UCSD-AML1 (cell line): ENCODE results near the gene TMEM59L.
"Not testable (repeated sequence)": the region's sequence is repeated elsewhere in the genome, so short reads cannot be mapped to it uniquely, and the experiment has no call there.

Experiments
- DNase-seq: peaks from one replicate; lab custom pipeline; 2025; ENCODE audit not compliant: unreplicated experiment; lab: John Stamatoyannopoulos, UW

TMEM59L gene

GRCh38 chr19:18612772-18613588, at the start of gene TMEM59L:
TSS of gene TMEM59L (plus strand) at chr19:18612870. CDS start at chr19:18612959, 89 bp downstream.
- no peak for DNase-seq

- no peak for DNase-seq
Measured at GRCh38 chr19:18566953-18567352, 45.7 kb upstream of the TMEM59L start.

GRCh38 chr19:18568367-18568766, 44.3 kb upstream of the TMEM59L start:
- DNase-seq = no peak

- DNase-seq = peak; percentile 98
Measured at GRCh38 chr19:18571564-18572344, 40.9 kb upstream of the TMEM59L start, which contains the start of gene UBA52. TSS of gene UBA52 (plus strand) at chr19:18571857. CDS start at chr19:18573301, 1,444 bp downstream.

GRCh38 chr19:18574691-18575291, 37.9 kb upstream of the TMEM59L start:
- no peak for DNase-seq

GRCh38 chr19:18576383-18576782, 36.3 kb upstream of the TMEM59L start:
- no peak for DNase-seq

GRCh38 chr19:18577365-18577914, 35.2 kb upstream of the TMEM59L start:
- no peak for DNase-seq

GRCh38 chr19:18580311-18580710, 32.4 kb upstream of the TMEM59L start:
- DNase-seq = no peak

GRCh38 chr19:18586306-18586705, 26.4 kb upstream of the TMEM59L start:
- DNase-seq = no peak

- no peak for DNase-seq
Measured at GRCh38 chr19:18587561-18587960, 25.1 kb upstream of the TMEM59L start.

GRCh38 chr19:18587962-18588610, 24.6 kb upstream of the TMEM59L start:
- no peak for DNase-seq

- DNase-seq = peak; percentile 93
Measured at GRCh38 chr19:18588611-18589379, 23.9 kb upstream of the TMEM59L start, which contains the start of gene REX1BD. TSS of gene REX1BD (plus strand) at chr19:18588798. CDS start at chr19:18588802, 4 bp downstream.

GRCh38 chr19:18589380-18590272, 23.0 kb upstream of the TMEM59L start:
- peak; percentile 72 for DNase-seq

GRCh38 chr19:18590273-18591272, 22.1 kb upstream of the TMEM59L start:
- DNase-seq = no peak

GRCh38 chr19:18591735-18592385, 20.8 kb upstream of the TMEM59L start:
- DNase-seq = no peak

- not testable (repeated sequence) for DNase-seq
Measured at GRCh38 chr19:18592732-18593131, 19.9 kb upstream of the TMEM59L start.
